GM19238 (cell line): Measurements from ENCODE around the gene FBXO11.

Experiments
- DNase-seq: peaks from one replicate; pipeline ENCODE4 v3.0.0; 2011; ENCODE audit warnings: low spot score; ENCODE audit not compliant: insufficient read length

The FBXO11 gene

GRCh38 chr2:47784352-47784851, 121.9 kb downstream of the FBXO11 start:
- DNase-seq, result no peak

DNA sequence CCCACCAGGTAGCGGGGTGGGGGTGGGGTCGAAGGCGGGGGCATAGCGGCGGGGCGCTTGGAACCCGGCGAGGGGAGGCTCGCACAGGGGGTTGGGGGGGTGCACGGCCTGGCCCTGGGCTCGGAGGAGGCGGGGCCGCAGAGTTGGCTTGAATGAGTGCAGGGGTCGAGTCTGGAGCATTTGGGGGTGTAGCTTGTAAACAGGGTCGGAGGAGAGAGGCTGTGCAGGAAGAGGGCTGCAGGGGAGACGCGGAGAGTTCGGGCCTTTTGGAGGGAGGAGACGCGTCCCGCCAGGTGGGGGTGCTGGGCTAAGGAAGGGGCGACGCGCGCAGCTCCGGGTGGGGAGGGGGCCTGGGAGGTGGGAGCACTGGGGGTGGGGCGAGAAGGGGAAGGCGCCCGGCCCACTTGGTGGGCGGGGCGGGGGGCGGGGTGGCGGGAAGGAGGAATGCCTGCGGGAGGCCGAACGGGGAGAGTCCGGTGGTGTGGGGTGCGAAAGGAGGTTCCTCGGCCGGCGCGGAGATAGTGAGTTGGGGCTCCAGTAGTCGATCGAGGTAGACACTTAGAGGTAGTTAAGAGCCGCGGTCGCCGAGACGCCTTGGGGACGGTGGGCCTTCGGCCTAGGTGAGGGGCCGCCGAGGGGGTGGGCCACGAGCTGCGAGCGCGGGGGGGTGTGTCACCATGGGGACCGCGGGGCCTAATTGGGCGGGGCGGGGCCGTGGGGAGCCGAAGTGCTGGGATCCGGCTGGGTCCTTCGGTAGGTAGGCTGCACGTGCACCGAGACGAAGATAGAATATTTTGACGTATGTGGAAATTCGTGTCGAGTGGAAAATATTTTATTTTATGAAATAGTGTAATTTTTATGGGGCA, 122.6 kb downstream of the FBXO11 start:
- DNase-seq, result peak; percentile 51

DNA sequence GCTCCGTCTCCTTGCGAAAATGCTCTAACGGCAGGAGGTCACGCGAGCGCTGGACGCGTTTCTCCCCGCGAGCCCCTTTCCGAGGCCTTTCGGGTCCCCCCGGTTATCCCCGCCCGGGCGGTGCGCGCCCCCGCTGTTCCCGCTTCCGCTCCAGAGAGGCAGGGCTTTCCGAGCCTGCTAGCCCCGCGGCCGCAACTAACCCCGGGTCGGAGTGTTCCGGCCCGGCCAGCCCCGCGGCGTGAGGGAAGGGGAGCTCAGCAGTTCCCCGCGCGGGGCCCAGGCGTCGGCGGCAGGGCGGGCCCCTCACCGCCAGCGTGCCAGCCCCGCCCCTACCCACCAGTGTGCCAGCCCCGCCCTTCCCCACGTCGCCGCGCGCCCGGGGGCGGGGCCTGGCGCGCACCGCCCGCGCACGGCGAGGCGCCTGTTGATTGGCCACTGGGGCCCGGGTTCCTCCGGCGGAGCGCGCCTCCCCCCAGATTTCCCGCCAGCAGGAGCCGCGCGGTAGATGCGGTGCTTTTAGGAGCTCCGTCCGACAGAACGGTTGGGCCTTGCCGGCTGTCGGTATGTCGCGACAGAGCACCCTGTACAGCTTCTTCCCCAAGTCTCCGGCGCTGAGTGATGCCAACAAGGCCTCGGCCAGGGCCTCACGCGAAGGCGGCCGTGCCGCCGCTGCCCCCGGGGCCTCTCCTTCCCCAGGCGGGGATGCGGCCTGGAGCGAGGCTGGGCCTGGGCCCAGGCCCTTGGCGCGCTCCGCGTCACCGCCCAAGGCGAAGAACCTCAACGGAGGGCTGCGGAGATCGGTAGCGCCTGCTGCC, 123.4 kb downstream of the FBXO11 start, which contains the start of gene MSH6:
Gene MSH6 (plus strand): TSS at position 475 of the 815 bp plus-strand sequence. CDS start 89 bp downstream, at position 564.
- peak; percentile 94 for DNase-seq

- DNase-seq, result no peak
Observed at GRCh38 chr2:47782381-47782670, 124.0 kb downstream of the FBXO11 start.

DNA sequence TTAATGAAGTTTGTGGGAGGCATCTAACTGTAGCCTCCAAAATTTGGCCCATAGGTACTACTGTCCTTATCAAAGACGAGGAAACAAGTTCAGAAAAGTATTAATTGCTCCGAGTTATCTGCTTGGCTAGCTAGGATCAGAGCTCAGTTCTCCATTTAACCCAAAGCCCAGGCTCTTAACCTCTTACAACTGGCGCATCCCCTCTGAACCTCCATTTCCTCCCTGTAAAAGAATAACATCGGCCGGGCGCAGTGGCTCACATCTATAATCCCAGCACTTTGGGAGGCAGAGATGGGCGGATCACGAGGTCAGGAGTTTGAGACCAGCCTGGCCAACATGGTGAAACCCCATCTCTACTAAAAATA, 126.9 kb downstream of the FBXO11 start:
- no peak for DNase-seq

DNA sequence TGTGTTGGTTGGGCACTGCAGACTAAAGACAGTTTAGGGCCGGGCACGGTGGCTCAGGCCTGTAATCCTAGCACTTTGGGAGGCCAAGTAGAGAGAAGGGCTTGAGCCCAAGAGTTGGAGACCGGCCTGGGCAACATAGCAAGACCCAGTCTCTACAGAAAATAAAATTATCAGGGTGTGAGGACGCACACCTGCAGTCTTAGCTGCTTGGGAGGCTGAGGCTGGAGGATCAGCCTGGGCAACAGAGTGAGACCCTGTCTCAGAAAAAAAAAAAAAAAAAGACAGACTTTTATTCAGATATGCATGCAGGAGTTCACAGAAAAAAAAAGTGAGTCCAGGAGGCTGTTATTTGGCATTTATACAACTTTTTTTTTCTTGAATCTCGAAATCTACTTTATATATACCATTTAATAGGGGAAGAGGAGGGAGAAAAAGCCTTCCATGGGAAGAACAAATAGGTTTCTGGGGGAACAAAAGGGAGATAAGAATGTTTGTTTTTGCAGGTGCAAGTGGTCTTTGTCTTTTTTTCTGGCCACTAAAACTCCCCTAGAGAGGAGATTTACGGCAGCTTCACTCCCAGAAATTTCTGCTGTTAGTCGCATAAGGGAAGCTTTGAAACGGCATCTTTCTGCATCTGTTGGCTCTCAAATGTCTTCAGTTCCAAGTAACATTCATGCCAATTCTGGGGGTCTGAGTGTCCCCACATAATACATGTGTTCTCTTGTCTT, 127.4 kb downstream of the FBXO11 start:
- no peak for DNase-seq

DNA sequence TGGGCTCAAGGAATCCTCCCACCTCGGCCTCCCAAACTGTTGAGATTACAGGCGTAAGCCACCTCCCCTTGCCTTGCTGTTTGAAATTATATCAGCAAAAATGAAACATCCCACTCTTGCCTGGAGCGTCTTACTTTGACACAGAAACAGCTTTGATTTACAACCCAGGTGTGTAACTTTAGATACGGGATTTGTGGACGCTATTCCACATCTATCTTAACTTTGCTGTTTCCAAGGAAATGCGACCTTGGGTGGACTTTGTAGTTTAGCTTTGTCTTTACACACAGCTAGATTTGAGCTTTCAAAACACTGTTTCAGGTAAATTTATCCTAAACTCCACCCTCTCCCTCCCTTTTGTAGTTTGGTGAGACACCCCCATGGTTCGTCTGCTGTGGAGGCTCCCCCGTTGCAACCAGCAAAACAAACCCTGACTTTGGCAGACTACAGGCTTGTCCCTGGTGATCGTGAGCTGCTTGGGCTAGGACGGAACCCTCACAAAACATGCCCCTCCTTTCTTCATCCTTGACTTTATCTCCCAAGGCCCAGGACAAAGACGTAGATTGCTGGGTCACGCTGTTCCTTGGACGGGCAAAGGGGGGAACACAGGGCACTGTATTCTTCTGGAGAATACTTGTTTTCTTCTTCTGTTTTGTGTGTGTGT, 128.9 kb downstream of the FBXO11 start:
- no peak for DNase-seq

- DNase-seq, result no peak
Observed at GRCh38 chr2:47774567-47774966, 131.7 kb downstream of the FBXO11 start.

- no peak for DNase-seq
Observed at GRCh38 chr2:47772343-47772742, 134.0 kb downstream of the FBXO11 start.

GRCh38 chr2:47771211-47771610, 135.1 kb downstream of the FBXO11 start:
- no peak for DNase-seq

DNA sequence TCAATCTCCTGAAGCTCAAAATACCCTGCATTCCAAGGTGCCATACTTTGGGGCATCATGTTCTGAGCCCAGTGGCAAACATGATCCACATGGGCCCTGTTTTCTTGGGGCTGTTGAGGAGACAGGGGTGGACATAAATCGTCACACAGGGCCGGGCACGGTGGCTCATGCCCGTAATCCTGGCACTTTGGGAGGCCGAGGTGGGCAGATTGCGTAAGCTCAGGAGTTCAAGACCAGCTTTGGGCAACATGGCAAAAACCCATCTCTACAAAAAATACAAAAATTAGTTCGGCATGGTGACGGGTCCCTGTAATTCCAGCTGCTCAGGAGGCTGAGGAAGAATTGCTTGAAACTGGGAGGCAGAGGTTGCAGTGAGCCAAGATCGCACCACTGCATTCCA, 137.0 kb downstream of the FBXO11 start:
- DNase-seq, result no peak

GRCh38 chr2:47767880-47768609, 138.3 kb downstream of the FBXO11 start:
- DNase-seq, result peak; percentile 49

- no peak for DNase-seq
Observed at GRCh38 chr2:47767497-47767844, 138.8 kb downstream of the FBXO11 start.

- no peak for DNase-seq
Observed at GRCh38 chr2:47751856-47752414, 154.4 kb downstream of the FBXO11 start.

GRCh38 chr2:47747878-47748277, 158.4 kb downstream of the FBXO11 start:
- DNase-seq, result no peak

GRCh38 chr2:47744074-47744473, 162.2 kb downstream of the FBXO11 start:
- no peak for DNase-seq

- no peak for DNase-seq
Observed at GRCh38 chr2:47741637-47742036, 164.7 kb downstream of the FBXO11 start.

DNA sequence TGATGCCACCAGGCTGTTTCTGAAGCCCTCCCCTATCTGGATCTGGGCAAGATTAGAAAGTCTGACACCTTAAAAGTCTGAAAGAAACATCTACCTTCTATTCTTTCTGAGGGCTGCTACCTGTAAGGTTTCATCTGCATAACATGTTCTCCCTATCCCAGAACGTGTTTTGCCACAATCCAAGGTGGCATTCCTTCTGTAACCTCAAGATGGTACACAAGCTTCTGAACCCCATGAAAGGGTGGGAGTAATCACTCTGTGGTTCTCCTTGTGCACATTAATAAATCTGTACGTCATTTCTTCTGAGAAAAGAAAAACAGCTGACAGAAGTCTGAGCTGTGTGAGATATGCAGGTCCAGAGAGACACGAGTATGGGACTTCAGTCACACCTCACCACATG, 165.2 kb downstream of the FBXO11 start:
- no peak for DNase-seq
